Activated CD4-positive, CD25-positive, alpha-beta regulatory T cell (primary cell): ENCODE results near the gene POTEM.
"Not testable (repeated sequence)": the region's sequence is repeated elsewhere in the genome, so short reads cannot be mapped to it uniquely, and the experiment has no call there.

Experiments used
- DNase-seq, 4 experiments: peaks; one replicate each; lab custom pipeline; 2025; lab: John Stamatoyannopoulos, UW

The POTEM gene

GRCh38 chr14:19038060-19038664 lies 70.9 kb downstream of the POTEM start:
- DNase-seq, result not testable (repeated sequence)

- DNase-seq, result not testable (repeated sequence)
Measured at GRCh38 chr14:19038785-19039184, 71.6 kb downstream of the POTEM start.

GRCh38 chr14:19043384-19043783 lies 76.2 kb downstream of the POTEM start:
- DNase-seq, result not testable (repeated sequence)
